H9 (cell line): ENCODE measurements around the gene MFSD2B. TPM values are rescaled to one million over a fixed set of nuclear protein-coding genes. Genes with fewer than 3 reads are reported as not detected.

ENCODE experiments used
- DNase-seq: peaks from one replicate; pipeline ENCODE4 v3.0.0-alpha.2; 2017
- H2AFZ ChIP-seq: one replicate; pipeline ENCODE4 v1.6.1; 2013; ENCODE audit warnings: mild to moderate bottlenecking, low read length, control low read depth, moderate library complexity
- H2AK5ac ChIP-seq: 2 replicates; pipeline ENCODE4 v1.6.1; 2013; ENCODE audit warnings: low read length, control low read depth, mixed read lengths; ENCODE audit not compliant: insufficient read length
- H2BK120ac ChIP-seq: one replicate; pipeline ENCODE4 v1.6.1; 2013; ENCODE audit warnings: low read depth, mild to moderate bottlenecking, low read length, control low read depth, inconsistent platforms; ENCODE audit not compliant: poor library complexity, severe bottlenecking
- H2BK12ac ChIP-seq: 2 replicates; pipeline ENCODE4 v1.6.1; 2013; ENCODE audit warnings: low read length, control low read depth, mixed read lengths, low read depth; ENCODE audit not compliant: insufficient read length
- H2BK15ac ChIP-seq: 2 replicates; pipeline ENCODE4 v1.6.1; 2013; ENCODE audit warnings: low read depth, low read length, control low read depth
- H2BK20ac ChIP-seq: one replicate; pipeline ENCODE4 v1.6.1; 2013; ENCODE audit warnings: low read depth, mild to moderate bottlenecking, low read length, control low read depth, inconsistent platforms; ENCODE audit not compliant: poor library complexity, severe bottlenecking
- H2BK5ac ChIP-seq: 2 replicates; pipeline ENCODE4 v1.6.1; 2013; ENCODE audit warnings: low read length, control low read depth, mixed read lengths; ENCODE audit not compliant: insufficient read length
- H3K14ac ChIP-seq: 2 replicates; pipeline ENCODE4 v1.6.1; 2013; ENCODE audit warnings: low read length, control low read depth; ENCODE audit not compliant: insufficient read depth
- H3K18ac ChIP-seq: 2 replicates; pipeline ENCODE4 v1.6.1; 2013; ENCODE audit warnings: low read depth, mild to moderate bottlenecking, mixed read lengths, low read length, control low read depth; ENCODE audit not compliant: insufficient read length
- H3K23ac ChIP-seq: 2 replicates; pipeline ENCODE4 v1.6.1; 2013; ENCODE audit warnings: low read length, control low read depth, mixed read lengths, low read depth; ENCODE audit not compliant: insufficient read length
- H3K23me2 ChIP-seq: 2 replicates; pipeline ENCODE4 v1.6.1; 2013; ENCODE audit warnings: low read depth, mild to moderate bottlenecking, mixed read lengths, low read length, control low read depth; ENCODE audit not compliant: insufficient read length, poor library complexity, severe bottlenecking
- H3K27ac ChIP-seq: 2 replicates; pipeline ENCODE4 v1.5.1; 2013; ENCODE audit warnings: low read length, control low read depth, mixed read lengths, low read depth; ENCODE audit not compliant: insufficient read length
- H3K27me3 ChIP-seq: 2 replicates; pipeline ENCODE4 v1.6.1; 2013; ENCODE audit warnings: low read length, control low read depth, inconsistent platforms; ENCODE audit not compliant: insufficient read depth
- H3K4ac ChIP-seq: 2 replicates; pipeline ENCODE4 v1.6.1; 2013; ENCODE audit warnings: low read depth, mild to moderate bottlenecking, control low read depth, inconsistent platforms, low read length, moderate library complexity
- H3K4me1 ChIP-seq: 2 replicates; pipeline ENCODE4 v1.6.1; 2013; ENCODE audit warnings: low read length, control low read depth, inconsistent platforms; ENCODE audit not compliant: insufficient read depth
- H3K4me2 ChIP-seq: 2 replicates; pipeline ENCODE4 v1.6.1; 2013; ENCODE audit warnings: low read length, control low read depth, mixed read lengths; ENCODE audit not compliant: insufficient read length, insufficient read depth
- H3K56ac ChIP-seq: 2 replicates; pipeline ENCODE4 v1.6.1; 2013; ENCODE audit warnings: low read depth, mild to moderate bottlenecking, mixed read lengths, low read length, control low read depth; ENCODE audit not compliant: insufficient read length
- H3K79me1 ChIP-seq: 2 replicates; pipeline ENCODE4 v1.6.1; 2013; ENCODE audit warnings: low read depth, mild to moderate bottlenecking, moderate library complexity, low read length, control low read depth, inconsistent platforms; ENCODE audit not compliant: insufficient read depth, poor library complexity, severe bottlenecking
- H3K79me2 ChIP-seq: 2 replicates; pipeline ENCODE4 v1.6.1; 2013; ENCODE audit warnings: low read length, control low read depth, inconsistent platforms; ENCODE audit not compliant: insufficient read depth
- H3K9ac ChIP-seq: 2 replicates; pipeline ENCODE4 v1.6.1; 2013; ENCODE audit warnings: low read length, control low read depth, mixed read lengths; ENCODE audit not compliant: insufficient read length; ENCODE audit errors: extremely low read depth
- H3K9me3 ChIP-seq: one replicate; pipeline ENCODE4 v1.6.1; 2013; ENCODE audit warnings: low read depth, low read length, inconsistent platforms; ENCODE audit not compliant: control insufficient read depth
- H3T11ph ChIP-seq: one replicate; pipeline ENCODE4 v1.6.1; 2013; ENCODE audit warnings: mild to moderate bottlenecking, low read length, control low read depth, inconsistent platforms
- H4K20me1 ChIP-seq: one replicate; pipeline ENCODE4 v1.6.1; 2013; ENCODE audit not compliant: control insufficient read depth, insufficient read length, insufficient read depth
- H4K5ac ChIP-seq: 2 replicates; pipeline ENCODE4 v1.6.1; 2013; ENCODE audit warnings: low read depth, mild to moderate bottlenecking, mixed read lengths, low read length, control low read depth; ENCODE audit not compliant: insufficient read length
- H4K8ac ChIP-seq: replicated peaks from 2 replicates; pipeline ENCODE4 v1.6.1; 2013; ENCODE audit warnings: low read length, control low read depth, mixed read lengths, low read depth; ENCODE audit not compliant: insufficient read length
- H4K91ac ChIP-seq: 2 replicates; pipeline ENCODE4 v1.6.1; 2013; ENCODE audit warnings: low read depth, mild to moderate bottlenecking, moderate library complexity, mixed read lengths, low read length, control low read depth; ENCODE audit not compliant: insufficient read length
- H3K27ac Mint-ChIP-seq, 3 experiments: 2 replicates in 2 of 3; 3 replicates in 1 of 3; pipeline ENCODE4 v1.8.0; 2020 to 2021; ENCODE audit warnings: mixed read lengths in 3 of 3, mild to moderate bottlenecking in 1 of 3, moderate library complexity in 1 of 3
- H3K27me3 Mint-ChIP-seq: 2 replicates; pipeline ENCODE4 v1.8.0; 2021; ENCODE audit warnings: low read depth, mild to moderate bottlenecking, moderate library complexity, mixed read lengths
- H3K36me3 Mint-ChIP-seq, 3 experiments: 2 replicates in 2 of 3; 3 replicates in 1 of 3; pipeline ENCODE4 v1.8.0; 2020 to 2021; ENCODE audit warnings: low read depth in 3 of 3, mixed read lengths in 3 of 3; ENCODE audit not compliant: insufficient read depth in 1 of 3
- H3K4me1 Mint-ChIP-seq, 2 experiments: 2 replicates each; pipeline ENCODE4 v1.8.0; 2020; ENCODE audit warnings: mixed read lengths in 2 of 2
- H3K4me3 Mint-ChIP-seq, 2 experiments: 2 replicates in 1 of 2; 3 replicates in 1 of 2; pipeline ENCODE4 v1.8.0; 2020 to 2021; ENCODE audit warnings: mild to moderate bottlenecking in 2 of 2, mixed read lengths in 2 of 2, moderate library complexity in 1 of 2
- H3K9me3 Mint-ChIP-seq, 2 experiments: 2 replicates in 1 of 2; 3 replicates in 1 of 2; pipeline ENCODE4 v1.8.0; 2020; ENCODE audit warnings: mild to moderate bottlenecking in 2 of 2, mixed read lengths in 2 of 2, moderate library complexity in 1 of 2
- CTCF ChIP-seq: fragments of 200-600 bp; sonication (generic); conservative IDR thresholded peaks from 3 replicates; pipeline ENCODE4 v1.8.0; 2021; ENCODE audit warnings: antibody characterized with exemption, mild to moderate bottlenecking
- WGBS: extraction: QIAGEN DNeasy Blood & Tissue Kit; methylation state at CpG from one replicate; pipeline ENCODE4 v1.1.7; 2013; ENCODE audit warnings: missing lambda C conversion rate, low lambda C conversion rate, mixed read lengths; ENCODE audit not compliant: insufficient read length; ENCODE audit errors: extremely low coverage; 5-methylcytosine and 5-hydroxymethylcytosine counted together
- total RNA-seq: library from RNA; stranded (reverse); gene quantifications from 2 replicates; pipeline ENCODE4 v1.2.1, GENCODE V29; 2021

The MFSD2B gene
- total RNA-seq, 1 experiment from 2014 or later = 1.3 TPM

- Histone ChIP-seq H3K56ac (no peak overlapping the region), H3K27ac (no peak overlapping the region), H3K4me1 (no peaks in the 10 kb centered on the region), H2AK5ac (no peak overlapping the region), H2BK120ac (no peak overlapping the region), H3K79me1 (no peaks in the 10 kb centered on the region), H2BK5ac (no peak overlapping the region), H3K18ac (no peak overlapping the region), H4K8ac (no peak overlapping the region), H3T11ph (no peak overlapping the region), H3K14ac (no peak overlapping the region), H3K79me2 (no peaks in the 10 kb centered on the region), H4K91ac (no peak overlapping the region), H3K23ac (no peak overlapping the region), H3K23me2 (no peaks in the 10 kb centered on the region), H3K4me2 (no peak overlapping the region), H2BK12ac (no peak overlapping the region), H2BK15ac (no peak overlapping the region), H4K20me1 (no peaks in the 10 kb centered on the region), H3K4ac (no peak overlapping the region), H3K9ac (no peak overlapping the region), H2BK20ac (no peak overlapping the region), H3K27me3 (no peaks in the 10 kb centered on the region), H4K5ac (no peak overlapping the region), H2AFZ (no peak overlapping the region), H3K9me3 (no peaks in the 10 kb centered on the region)
- TF ChIP-seq CTCF = no peak
- Mint-ChIP-seq H3K27ac (peak overlapping the region; percentile 24 to 48 (median 37); a peak in 3 of 7 replicates), H3K4me3 (no peak overlapping the region), H3K27me3 (no peaks in the 10 kb centered on the region), H3K4me1 (peaks cover 25 to 28% of the 10 kb centered on the region in 2 experiments), H3K36me3 (peaks cover 2 to 9% (median 7%) of the 10 kb centered on the region in 3 experiments; a peak in 6 of 7 replicates), H3K9me3 (no peaks in the 10 kb centered on the region)
- DNase-seq = no peak
- WGBS = no CpG with 5 or more reads among the region's 8 CpGs
These were observed 16.1 kb upstream of the MFSD2B start for GRCh38 chr2:23993736-23994269.
